ENCODE measurements around the gene SIAH3. TPM values are rescaled to one million over a fixed set of nuclear protein-coding genes. Genes with fewer than 3 reads are reported as not detected.

Gene SIAH3
- total and polyA plus RNA-seq, 2 experiments from 2014 or later, result 0.13 to 0.17 TPM

DNA sequence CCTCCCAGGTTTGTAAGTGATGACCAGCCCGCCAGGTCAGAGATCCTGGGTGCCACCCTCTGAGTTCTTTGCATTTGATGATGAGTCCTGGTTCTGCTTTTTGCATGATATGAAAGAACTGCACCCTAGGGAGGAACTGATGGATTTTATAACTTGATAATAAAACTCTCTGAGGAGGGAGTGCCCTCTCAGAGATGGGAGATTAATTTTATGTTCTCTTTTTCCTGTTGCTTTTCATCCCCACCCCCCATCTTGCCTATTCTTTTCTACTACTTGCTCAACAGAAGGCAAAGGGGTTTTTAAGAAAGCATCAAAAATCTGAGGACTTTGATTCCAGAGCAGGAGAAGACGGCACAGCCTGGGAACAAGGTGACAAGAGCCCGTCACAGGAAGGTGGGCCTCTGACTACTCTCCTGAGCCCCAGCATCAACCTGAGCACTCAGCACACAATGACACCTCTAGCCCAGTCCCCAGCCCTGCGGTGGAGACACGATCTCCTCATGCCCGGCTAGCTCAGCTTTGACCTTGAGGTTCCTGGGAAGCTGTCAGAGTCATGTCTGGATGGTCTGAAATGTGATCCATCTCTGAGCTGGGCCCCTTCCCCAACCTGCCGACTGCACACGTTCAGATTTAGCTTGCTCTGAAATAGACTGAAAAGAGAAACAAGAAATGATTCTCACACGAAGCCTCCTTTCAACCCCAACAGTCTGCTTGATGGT is 69.1 kb downstream of the SIAH3 start (continued):
- TF ChIP-seq, protein P1, sequence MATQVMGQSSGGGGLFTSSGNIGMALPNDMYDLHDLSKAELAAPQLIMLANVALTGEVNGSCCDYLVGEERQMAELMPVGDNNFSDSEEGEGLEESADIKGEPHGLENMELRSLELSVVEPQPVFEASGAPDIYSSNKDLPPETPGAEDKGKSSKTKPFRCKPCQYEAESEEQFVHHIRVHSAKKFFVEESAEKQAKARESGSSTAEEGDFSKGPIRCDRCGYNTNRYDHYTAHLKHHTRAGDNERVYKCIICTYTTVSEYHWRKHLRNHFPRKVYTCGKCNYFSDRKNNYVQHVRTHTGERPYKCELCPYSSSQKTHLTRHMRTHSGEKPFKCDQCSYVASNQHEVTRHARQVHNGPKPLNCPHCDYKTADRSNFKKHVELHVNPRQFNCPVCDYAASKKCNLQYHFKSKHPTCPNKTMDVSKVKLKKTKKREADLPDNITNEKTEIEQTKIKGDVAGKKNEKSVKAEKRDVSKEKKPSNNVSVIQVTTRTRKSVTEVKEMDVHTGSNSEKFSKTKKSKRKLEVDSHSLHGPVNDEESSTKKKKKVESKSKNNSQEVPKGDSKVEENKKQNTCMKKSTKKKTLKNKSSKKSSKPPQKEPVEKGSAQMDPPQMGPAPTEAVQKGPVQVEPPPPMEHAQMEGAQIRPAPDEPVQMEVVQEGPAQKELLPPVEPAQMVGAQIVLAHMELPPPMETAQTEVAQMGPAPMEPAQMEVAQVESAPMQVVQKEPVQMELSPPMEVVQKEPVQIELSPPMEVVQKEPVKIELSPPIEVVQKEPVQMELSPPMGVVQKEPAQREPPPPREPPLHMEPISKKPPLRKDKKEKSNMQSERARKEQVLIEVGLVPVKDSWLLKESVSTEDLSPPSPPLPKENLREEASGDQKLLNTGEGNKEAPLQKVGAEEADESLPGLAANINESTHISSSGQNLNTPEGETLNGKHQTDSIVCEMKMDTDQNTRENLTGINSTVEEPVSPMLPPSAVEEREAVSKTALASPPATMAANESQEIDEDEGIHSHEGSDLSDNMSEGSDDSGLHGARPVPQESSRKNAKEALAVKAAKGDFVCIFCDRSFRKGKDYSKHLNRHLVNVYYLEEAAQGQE (IDR thresholded peaks at IDR 0.05; ENCODE audit: unreplicated experiment), result no peak
- TF ChIP-seq, protein P2, sequence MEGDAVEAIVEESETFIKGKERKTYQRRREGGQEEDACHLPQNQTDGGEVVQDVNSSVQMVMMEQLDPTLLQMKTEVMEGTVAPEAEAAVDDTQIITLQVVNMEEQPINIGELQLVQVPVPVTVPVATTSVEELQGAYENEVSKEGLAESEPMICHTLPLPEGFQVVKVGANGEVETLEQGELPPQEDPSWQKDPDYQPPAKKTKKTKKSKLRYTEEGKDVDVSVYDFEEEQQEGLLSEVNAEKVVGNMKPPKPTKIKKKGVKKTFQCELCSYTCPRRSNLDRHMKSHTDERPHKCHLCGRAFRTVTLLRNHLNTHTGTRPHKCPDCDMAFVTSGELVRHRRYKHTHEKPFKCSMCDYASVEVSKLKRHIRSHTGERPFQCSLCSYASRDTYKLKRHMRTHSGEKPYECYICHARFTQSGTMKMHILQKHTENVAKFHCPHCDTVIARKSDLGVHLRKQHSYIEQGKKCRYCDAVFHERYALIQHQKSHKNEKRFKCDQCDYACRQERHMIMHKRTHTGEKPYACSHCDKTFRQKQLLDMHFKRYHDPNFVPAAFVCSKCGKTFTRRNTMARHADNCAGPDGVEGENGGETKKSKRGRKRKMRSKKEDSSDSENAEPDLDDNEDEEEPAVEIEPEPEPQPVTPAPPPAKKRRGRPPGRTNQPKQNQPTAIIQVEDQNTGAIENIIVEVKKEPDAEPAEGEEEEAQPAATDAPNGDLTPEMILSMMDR (conservative IDR thresholded peaks at IDR 0.05; ENCODE audit: low read depth in 2 of 2), result no peak

DNA sequence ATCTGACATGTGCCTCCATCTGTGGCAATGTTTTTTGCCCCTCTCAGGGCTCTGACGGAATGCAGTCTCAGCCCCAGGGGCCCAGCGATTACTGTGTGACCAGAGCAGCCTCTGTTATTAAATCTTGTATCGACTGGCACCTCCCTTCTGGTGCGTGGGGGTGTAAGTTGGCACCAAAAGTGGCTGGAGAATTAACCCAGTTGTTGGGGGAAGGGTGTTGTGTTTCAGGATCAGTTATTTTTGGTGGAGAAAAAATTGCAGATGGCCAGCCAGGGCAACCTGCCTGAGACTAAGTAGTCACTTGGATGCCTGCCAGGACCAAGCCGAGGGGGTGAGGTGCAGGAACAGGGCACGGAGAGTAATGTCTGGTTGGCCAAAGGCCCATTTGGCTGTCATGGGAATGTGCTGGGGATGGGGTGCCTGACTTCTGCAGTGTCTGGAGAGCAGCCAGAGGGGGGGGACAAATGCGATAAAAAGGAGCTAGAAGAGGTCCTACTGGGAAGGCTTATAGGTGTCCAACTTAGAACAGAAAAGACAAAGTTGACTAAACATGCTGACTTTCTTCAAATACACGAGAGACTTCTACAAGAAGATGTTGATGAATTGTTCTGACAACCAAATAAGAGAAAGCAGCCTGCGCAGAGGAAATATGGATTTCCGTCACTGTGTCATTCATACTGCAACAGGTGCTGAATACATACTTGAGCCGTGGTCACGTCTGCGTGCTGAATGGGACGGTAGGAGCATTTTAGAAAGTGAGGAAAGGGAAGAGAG is 69.8 kb downstream of the SIAH3 start:
- Histone ChIP-seq H3K36me3 (ENCODE audit: insufficient read depth) (no peaks in the 10 kb centered on the region), H3K27me3 (ENCODE audit: insufficient read depth) (no peaks in the 10 kb centered on the region), H2AFZ (no peak overlapping the region), H3K4me1 (ENCODE audit: insufficient read depth) (peaks cover 4% of the 10 kb centered on the region; the same call in 1 of the 2 replicates), H3K79me2 (replicated peaks; ENCODE audit: insufficient read depth) (no peaks in the 10 kb centered on the region), H3K9me2 (ENCODE audit: insufficient read depth) (no peaks in the 10 kb centered on the region), H3K4me3 (no peak overlapping the region), H3F3A (replicated peaks; ENCODE audit: low read depth) (no peaks in the 10 kb centered on the region), H3K4me2 (no peak overlapping the region), H4K20me1 (replicated peaks; ENCODE audit: insufficient read depth) (no peaks in the 10 kb centered on the region), H3K27ac (ENCODE audit: low read depth) (no peak overlapping the region)
- no peaks in the 10 kb centered on the region for H3K36me3 Mint-ChIP-seq (ENCODE audit: low read depth)
- peaks cover 11% of the 10 kb centered on the region for H3K4me1 Mint-ChIP-seq
- H3K9me3 Mint-ChIP-seq, result no peaks in the 10 kb centered on the region
- peaks cover 6% of the 10 kb centered on the region for H3K27me3 Mint-ChIP-seq (ENCODE audit: insufficient read depth, low read depth, poor library complexity)
- no peak overlapping the region for H3K27ac Mint-ChIP-seq
- H3K4me3 Mint-ChIP-seq, result no peak overlapping the region
- ATAC-seq (no peak), DNase-seq (ENCODE audit: low spot score) (no peak)
- TF ChIP-seq CREB1 (CRISPR knock-in tag; IDR thresholded peaks at IDR 0.05; ENCODE audit: low read depth) (no peak), STAT1 (IDR thresholded peaks at IDR 0.05; ENCODE audit: unreplicated experiment) (no peak), EZH2phosphoT487 (IDR thresholded peaks at IDR 0.05; ENCODE audit: unreplicated experiment) (no peak), EZH2 (IDR thresholded peaks at IDR 0.05; ENCODE audit: low read depth, unreplicated experiment) (no peak), POLR2AphosphoS5 (IDR thresholded peaks at IDR 0.05; ENCODE audit: low read depth) (no peak), ZNF114 (CRISPR knock-in tag; IDR thresholded peaks at IDR 0.05) (no peak)
- TF ChIP-seq, protein P1 (IDR thresholded peaks at IDR 0.05; ENCODE audit: unreplicated experiment), result no peak

All from GM23338 (cell line).